ENCODE measurements around the gene SUMO3. TPM values are rescaled to one million over a fixed set of nuclear protein-coding genes. Genes with fewer than 3 reads are reported as not detected.

Gene SUMO3
- total and polyA plus RNA-seq, 2 experiments from 2014 or later, result 110 to 178 TPM

DNA sequence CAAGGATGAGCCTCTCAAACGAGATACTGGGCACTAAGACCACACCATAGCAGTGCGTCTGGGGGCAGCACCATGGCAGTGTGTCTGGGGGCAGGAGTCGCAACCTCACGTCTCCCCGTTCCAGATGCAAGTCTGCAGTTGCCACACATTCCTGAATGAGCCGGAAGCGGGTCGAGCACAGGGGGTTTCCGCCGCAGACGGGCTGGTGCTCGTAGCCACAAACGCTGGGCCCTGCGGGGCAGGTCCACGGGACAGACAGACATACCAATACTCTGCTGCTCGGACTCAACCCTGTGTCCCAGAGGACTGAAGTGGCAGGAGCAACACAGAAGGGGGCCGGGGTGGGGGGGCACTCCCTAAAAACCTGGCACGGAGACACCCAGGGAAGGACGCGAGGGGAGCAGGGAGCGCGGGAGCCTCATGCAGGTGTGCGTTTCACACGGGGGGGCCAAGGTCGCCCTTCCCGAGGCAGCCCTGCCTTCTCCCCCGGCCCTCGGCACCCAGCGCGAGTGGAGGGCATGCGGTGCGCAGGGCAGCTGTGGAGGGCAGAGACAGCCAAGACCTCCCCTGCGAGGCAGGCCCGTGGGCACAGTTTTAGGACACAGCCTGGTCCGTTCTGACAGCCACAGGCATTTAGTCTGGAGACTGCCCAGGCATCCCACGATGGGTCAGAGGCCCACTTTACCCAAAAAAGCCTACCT, 31.1 kb upstream of the SUMO3 start:
- Histone ChIP-seq H3K9ac (no peak overlapping the region), H3K4me2 (ENCODE audit: unreplicated experiment) (no peak overlapping the region), H3K27ac (no peak overlapping the region), H3F3A (ENCODE audit: insufficient read depth) (peaks cover 11% of the 10 kb centered on the region), H3K9me3 (ENCODE audit: low read depth) (no peaks in the 10 kb centered on the region), H3K27me3 (replicated peaks; ENCODE audit: insufficient read depth) (no peaks in the 10 kb centered on the region), H3K9me2 (ENCODE audit: insufficient read depth) (no peaks in the 10 kb centered on the region), H3K79me2 (ENCODE audit: insufficient read depth) (peaks cover 55% of the 10 kb centered on the region), H4K20me1 (ENCODE audit: insufficient read depth) (no peaks in the 10 kb centered on the region), H2AFZ (no peak overlapping the region), H3K4me1 (ENCODE audit: insufficient read depth) (peaks cover 9% of the 10 kb centered on the region), H3K4me3 (no peak overlapping the region), H3K36me3 (ENCODE audit: low read depth) (peaks cover 41% of the 10 kb centered on the region)
- DNase-seq, result no peak
- in situ Hi-C loops (cut with MboI), result no loop called here
- TF ChIP-seq EZH2phosphoT487 (IDR thresholded peaks at IDR 0.05; ENCODE audit: insufficient read depth, low read depth) (no peak), EZH2 (IDR thresholded peaks at IDR 0.05; ENCODE audit: insufficient read depth, poor library complexity, severe bottlenecking) (no peak)
- WGBS, 2 experiments (ENCODE audit: low coverage in 1 of 2, low lambda C conversion rate in 2 of 2, missing lambda C conversion rate in 2 of 2), result 93 to 96% methylated on average over 32 to 36 of the region's 36 CpGs

DNA sequence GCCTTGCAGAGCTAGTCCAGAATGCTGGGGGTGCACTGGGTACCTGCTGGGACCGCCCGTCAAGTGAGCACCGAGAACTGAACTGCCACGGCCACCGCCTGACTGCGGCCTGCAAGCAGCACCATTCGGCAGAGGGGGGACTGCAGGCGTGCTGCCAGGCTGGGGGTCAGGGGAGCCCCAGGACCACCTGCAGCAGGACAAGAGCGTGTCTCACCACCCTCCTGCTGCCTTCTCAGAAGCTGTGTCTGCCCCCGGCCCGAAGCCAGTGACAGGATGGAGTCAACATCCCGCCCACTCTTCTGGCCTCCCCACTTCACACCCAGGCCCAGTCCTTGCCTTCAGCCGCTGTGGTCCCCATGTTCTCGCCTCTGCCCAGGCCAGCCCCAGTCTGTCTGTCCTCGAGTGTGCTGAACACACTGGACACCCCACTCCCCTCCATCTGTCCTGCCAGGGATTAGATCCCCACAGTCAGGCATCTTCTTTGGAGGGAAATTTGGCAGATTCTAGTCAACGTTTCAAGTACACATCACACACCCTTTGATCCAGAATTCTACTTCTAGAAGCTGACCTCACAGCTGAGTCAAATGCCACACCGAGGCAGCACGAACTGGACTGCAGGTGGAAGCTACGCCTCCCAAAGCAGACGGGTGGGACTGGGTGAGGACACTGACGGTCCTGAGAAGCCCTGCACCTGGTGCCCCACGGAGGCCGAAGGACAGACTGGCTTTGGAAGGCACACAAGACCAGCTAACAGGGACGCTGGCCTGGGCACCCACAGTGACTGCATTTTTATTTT, 29.6 kb upstream of the SUMO3 start:
- no peak overlapping the region for H3K9ac ChIP-seq
- TF ChIP-seq EZH2 (IDR thresholded peaks at IDR 0.05; ENCODE audit: insufficient read depth, poor library complexity, severe bottlenecking), result no peak
- TF ChIP-seq EZH2phosphoT487 (IDR thresholded peaks at IDR 0.05; ENCODE audit: insufficient read depth, low read depth), result no peak
- no peaks in the 10 kb centered on the region for H4K20me1 ChIP-seq (ENCODE audit: insufficient read depth)
- 86 to 90% methylated on average over 24 of the region's 24 CpGs for WGBS, 2 experiments (ENCODE audit: low coverage in 1 of 2, low lambda C conversion rate in 2 of 2, missing lambda C conversion rate in 2 of 2)
- H3K4me2 ChIP-seq (ENCODE audit: unreplicated experiment), result no peak overlapping the region
- in situ Hi-C loops (cut with MboI), result no loop called here
- peaks cover 11% of the 10 kb centered on the region for H3F3A ChIP-seq (ENCODE audit: insufficient read depth)
- DNase-seq, result no peak
- H3K9me2 ChIP-seq (ENCODE audit: insufficient read depth), result no peaks in the 10 kb centered on the region
- H3K4me1 ChIP-seq (ENCODE audit: insufficient read depth), result peaks cover 9% of the 10 kb centered on the region
- H3K27me3 ChIP-seq (replicated peaks; ENCODE audit: insufficient read depth), result 0 out of 2 replicates have a peak, but pooled peaks cover 6% of the 10 kb centered on the region
- no peak overlapping the region; the same call in 1 of the 2 replicates for H3K27ac ChIP-seq
- H3K9me3 ChIP-seq (ENCODE audit: low read depth), result no peaks in the 10 kb centered on the region
- H3K4me3 ChIP-seq, result no peak overlapping the region
- no peak overlapping the region for H2AFZ ChIP-seq
- peaks cover 39% of the 10 kb centered on the region for H3K79me2 ChIP-seq (ENCODE audit: insufficient read depth)
- H3K36me3 ChIP-seq (ENCODE audit: low read depth), result peaks cover 37% of the 10 kb centered on the region

DNA sequence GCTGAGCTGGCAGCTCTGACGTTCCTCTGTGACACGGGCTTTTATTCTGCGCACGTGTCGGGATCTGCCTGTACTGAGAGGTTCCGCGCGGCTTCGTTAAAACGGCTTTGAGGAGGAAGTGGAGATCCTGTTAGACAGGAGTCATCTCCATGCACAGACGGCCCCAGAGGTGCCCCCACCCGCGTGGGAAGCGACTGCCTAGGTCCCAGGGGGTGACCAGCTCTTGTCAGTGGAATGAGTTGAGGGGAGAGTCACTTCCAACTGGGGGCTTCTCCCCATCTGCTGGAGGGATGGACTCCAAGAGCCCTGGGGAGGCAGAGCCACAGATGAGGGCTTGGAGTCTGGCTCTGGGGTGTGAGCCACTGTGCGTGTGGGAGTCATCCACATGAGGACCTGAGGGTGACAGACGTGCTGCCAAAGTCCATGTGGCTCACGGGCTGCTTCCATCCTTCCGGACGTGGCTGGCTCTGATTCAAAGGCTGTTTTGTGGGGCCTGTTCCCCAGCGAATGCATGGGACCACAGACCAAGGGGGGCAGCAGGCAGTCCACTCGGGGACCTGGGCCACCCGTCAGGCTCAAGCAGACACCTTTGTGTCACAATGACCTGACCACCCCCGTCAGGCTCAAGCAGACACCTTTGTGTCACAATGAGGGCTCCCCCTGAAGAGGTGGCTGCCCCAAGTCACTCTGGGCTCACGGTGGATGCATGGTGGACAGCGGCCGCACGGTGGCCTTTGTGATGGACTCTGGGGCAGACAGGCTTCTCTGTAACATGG, 28.8 kb upstream of the SUMO3 start:
- peak overlapping the region; percentile 63 for H3K4me3 ChIP-seq
- 23 to 24% methylated on average over 24 to 27 of the region's 27 CpGs for WGBS, 2 experiments (ENCODE audit: low coverage in 1 of 2, low lambda C conversion rate in 2 of 2, missing lambda C conversion rate in 2 of 2)
- DNase-seq, result peak; percentile 92

DNA sequence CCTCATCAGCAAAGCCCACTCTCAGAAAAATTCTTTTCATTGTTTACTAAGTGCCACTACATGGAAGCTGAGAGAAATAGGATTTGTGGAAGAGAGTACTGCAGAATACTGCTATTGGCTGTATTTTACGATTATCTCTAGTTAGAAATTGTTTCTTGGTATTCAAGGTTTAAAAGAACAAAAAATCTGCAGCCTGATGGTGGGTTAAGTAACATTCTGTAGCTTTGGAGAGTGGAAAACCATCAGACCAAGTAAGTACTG, 28.3 kb upstream of the SUMO3 start:
- Histone ChIP-seq H3K9ac (peak overlapping the region; percentile 79), H3K27me3 (replicated peaks; ENCODE audit: insufficient read depth) (0 out of 2 replicates have a peak, but pooled peaks cover 6% of the 10 kb centered on the region), H3F3A (ENCODE audit: insufficient read depth) (peaks cover 11% of the 10 kb centered on the region), H3K4me3 (peak overlapping the region; percentile 63), H3K9me2 (ENCODE audit: insufficient read depth) (no peaks in the 10 kb centered on the region), H3K27ac (peak overlapping the region; percentile 73), H3K4me1 (ENCODE audit: insufficient read depth) (peaks cover 9% of the 10 kb centered on the region), H3K9me3 (ENCODE audit: low read depth) (no peaks in the 10 kb centered on the region), H4K20me1 (ENCODE audit: insufficient read depth) (no peaks in the 10 kb centered on the region), H3K36me3 (ENCODE audit: low read depth) (peaks cover 25% of the 10 kb centered on the region), H2AFZ (peak overlapping the region; percentile 54), H3K79me2 (ENCODE audit: insufficient read depth) (peaks cover 26% of the 10 kb centered on the region), H3K4me2 (ENCODE audit: unreplicated experiment) (peak overlapping the region; percentile 80)
- no peak for TF ChIP-seq EZH2 (IDR thresholded peaks at IDR 0.05; ENCODE audit: insufficient read depth, poor library complexity, severe bottlenecking)
- no peak for TF ChIP-seq EZH2phosphoT487 (IDR thresholded peaks at IDR 0.05; ENCODE audit: insufficient read depth, low read depth)
- DNase-seq, result no peak
- in situ Hi-C loops (cut with MboI), result no loop called here
- WGBS, 2 experiments (ENCODE audit: low coverage in 1 of 2, low lambda C conversion rate in 2 of 2, missing lambda C conversion rate in 2 of 2), result 2 to 3% methylated on average over 1 of the region's 1 CpG

More for the DNA sequence above, 28.8 kb upstream of the SUMO3 start:
- peak overlapping the region; percentile 54 for H2AFZ ChIP-seq
- H4K20me1 ChIP-seq (ENCODE audit: insufficient read depth), result no peaks in the 10 kb centered on the region
- no peaks in the 10 kb centered on the region for H3K9me3 ChIP-seq (ENCODE audit: low read depth)
- peak overlapping the region; percentile 80 for H3K4me2 ChIP-seq (ENCODE audit: unreplicated experiment)
- peaks cover 30% of the 10 kb centered on the region for H3K36me3 ChIP-seq (ENCODE audit: low read depth)
- peaks cover 32% of the 10 kb centered on the region for H3K79me2 ChIP-seq (ENCODE audit: insufficient read depth)
- peaks cover 9% of the 10 kb centered on the region for H3K4me1 ChIP-seq (ENCODE audit: insufficient read depth)
- in situ Hi-C loops (cut with MboI), result no loop called here
- H3F3A ChIP-seq (ENCODE audit: insufficient read depth), result peaks cover 11% of the 10 kb centered on the region
- H3K27me3 ChIP-seq (replicated peaks; ENCODE audit: insufficient read depth), result 0 out of 2 replicates have a peak, but pooled peaks cover 6% of the 10 kb centered on the region
- peak overlapping the region; percentile 73 for H3K27ac ChIP-seq
- no peak for TF ChIP-seq EZH2phosphoT487 (IDR thresholded peaks at IDR 0.05; ENCODE audit: insufficient read depth, low read depth)
- no peak for TF ChIP-seq EZH2 (IDR thresholded peaks at IDR 0.05; ENCODE audit: insufficient read depth, poor library complexity, severe bottlenecking)
- peak overlapping the region; percentile 79 for H3K9ac ChIP-seq
- H3K9me2 ChIP-seq (ENCODE audit: insufficient read depth), result no peaks in the 10 kb centered on the region
